NK-92 (cell line): ENCODE measurements around the gene HOXB8.

Experiments
- DNase-seq: peaks from one replicate; lab custom pipeline; 2025; ENCODE audit not compliant: unreplicated experiment; lab: John Stamatoyannopoulos, UW

HOXB8 gene

GRCh38 chr17:48615047-48615962, at the start of gene HOXB8:
HOXB8 (minus strand) TSS chr17:48615292; CDS start chr17:48614704, 588 bp downstream.
- no peak for DNase-seq

- no peak for DNase-seq
Observed at GRCh38 chr17:48663134-48663924, 48.2 kb upstream of the HOXB8 start.

GRCh38 chr17:48655913-48656312, 40.8 kb upstream of the HOXB8 start:
- DNase-seq, result no peak

GRCh38 chr17:48649741-48650140, 34.6 kb upstream of the HOXB8 start:
- no peak for DNase-seq

- DNase-seq, result no peak
Observed at GRCh38 chr17:48647963-48648245, 32.8 kb upstream of the HOXB8 start.

GRCh38 chr17:48647103-48647962, 32.2 kb upstream of the HOXB8 start:
- no peak for DNase-seq

GRCh38 chr17:48646183-48647102, 31.4 kb upstream of the HOXB8 start:
- DNase-seq, result no peak

- no peak for DNase-seq
Observed at GRCh38 chr17:48645639-48646182, 30.6 kb upstream of the HOXB8 start.

- no peak for DNase-seq
Observed at GRCh38 chr17:48644910-48645557, 29.9 kb upstream of the HOXB8 start.

GRCh38 chr17:48644159-48644558, 29.1 kb upstream of the HOXB8 start:
- DNase-seq, result no peak

- DNase-seq, result no peak
Observed at GRCh38 chr17:48643697-48644012, 28.6 kb upstream of the HOXB8 start.

- no peak for DNase-seq
Observed at GRCh38 chr17:48642843-48643696, 28.0 kb upstream of the HOXB8 start.

- no peak for DNase-seq
Observed at GRCh38 chr17:48642059-48642842, 27.2 kb upstream of the HOXB8 start.

- DNase-seq, result no peak
Observed at GRCh38 chr17:48641541-48642058, 26.5 kb upstream of the HOXB8 start.

- DNase-seq, result no peak
Observed at GRCh38 chr17:48640858-48641180, 25.7 kb upstream of the HOXB8 start.

- no peak for DNase-seq
Observed at GRCh38 chr17:48639982-48640857, 25.1 kb upstream of the HOXB8 start.

GRCh38 chr17:48639136-48639535, 24.0 kb upstream of the HOXB8 start:
- no peak for DNase-seq
